Measurements from ENCODE around the gene ANKRD53.

ANKRD53 gene

DNA sequence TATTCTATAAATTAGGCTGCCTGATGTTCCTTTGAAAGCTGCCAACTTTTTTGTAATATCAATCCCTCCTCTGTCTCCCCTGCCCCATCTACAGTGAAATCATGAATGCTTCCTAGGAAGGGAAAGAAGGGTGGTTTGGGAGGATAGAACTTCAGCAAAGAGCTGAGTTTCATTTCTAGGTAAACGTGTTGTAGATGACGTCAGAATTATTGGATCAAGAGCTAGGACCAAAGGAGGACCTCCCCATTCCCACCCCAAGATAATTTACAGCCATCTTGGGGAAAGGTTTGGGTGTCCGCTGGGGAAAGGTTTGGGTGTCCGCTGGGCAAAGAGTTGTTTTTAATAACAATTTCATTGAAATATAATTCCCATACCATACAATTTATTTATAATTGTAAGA is 11.2 kb upstream of the ANKRD53 start:
- no peak for DNase-seq

DNA sequence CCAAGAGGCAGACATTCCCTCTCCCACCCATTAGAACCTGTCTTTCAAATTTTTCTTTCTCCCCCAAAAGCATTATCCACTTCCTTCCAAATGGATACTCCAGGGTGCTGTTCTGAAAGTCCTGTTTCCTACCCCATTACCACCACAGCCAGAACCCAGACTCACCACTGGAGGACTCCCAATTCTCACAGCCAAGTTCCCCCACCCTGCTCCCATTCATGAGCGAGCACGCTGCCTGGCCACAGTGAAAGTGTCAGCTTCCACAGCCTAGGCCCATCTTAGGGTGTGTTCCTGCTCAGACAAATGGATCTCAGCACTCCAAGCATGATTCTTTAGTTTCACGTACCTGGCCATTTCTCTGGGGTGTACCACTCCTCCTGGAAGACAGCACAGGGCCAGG is 3.8 kb upstream of the ANKRD53 start:
- DNase-seq: no peak

DNA sequence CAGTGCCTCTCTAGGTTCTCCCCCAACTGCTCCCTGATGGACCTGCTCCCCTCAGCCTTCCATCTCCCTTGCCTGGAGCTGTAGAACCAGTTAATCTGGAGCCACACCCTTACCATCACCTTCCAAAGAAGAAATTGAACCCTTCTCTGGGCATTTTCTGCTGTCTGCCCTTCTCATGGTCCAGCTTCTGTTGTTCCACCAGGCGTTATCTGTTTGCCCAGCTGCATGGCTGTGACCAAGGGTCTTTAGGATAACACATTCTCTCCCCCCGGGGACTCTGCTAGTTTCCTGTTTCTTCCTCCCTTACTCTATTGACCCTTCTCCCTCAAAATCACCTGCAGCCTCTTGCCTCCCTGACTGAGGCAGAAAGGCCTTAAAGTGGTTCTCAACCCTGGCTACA is 3.2 kb upstream of the ANKRD53 start:
- DNase-seq: no peak

DNA sequence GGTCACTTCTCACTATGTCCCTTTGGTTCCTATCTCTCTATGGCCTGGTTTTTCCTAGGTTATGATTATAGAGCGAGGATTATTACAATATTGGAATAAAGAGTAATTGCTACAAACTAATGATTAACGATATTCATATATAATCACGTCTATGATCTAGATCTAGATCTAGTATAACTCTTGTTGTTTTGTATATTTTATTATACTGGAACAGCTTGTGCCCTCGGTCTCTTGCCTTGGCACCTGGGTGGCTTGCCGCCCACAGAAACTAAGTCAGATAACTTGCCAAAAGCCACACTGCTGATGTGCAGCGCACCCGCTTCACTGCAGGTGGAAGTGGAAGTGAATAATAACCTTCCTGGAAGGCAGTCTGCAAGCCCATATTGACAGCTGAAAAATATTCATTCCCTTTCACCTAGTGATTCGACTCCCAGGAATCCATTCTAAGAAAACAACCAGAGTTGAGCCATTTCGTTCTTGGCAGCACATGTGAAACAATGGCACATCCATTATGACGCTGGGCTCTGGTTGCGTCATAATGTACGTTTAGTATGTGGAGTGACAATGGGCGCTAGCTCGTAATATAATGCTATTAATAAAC is 725 bp upstream of the ANKRD53 start:
- peak; percentile 80 for DNase-seq

DNA sequence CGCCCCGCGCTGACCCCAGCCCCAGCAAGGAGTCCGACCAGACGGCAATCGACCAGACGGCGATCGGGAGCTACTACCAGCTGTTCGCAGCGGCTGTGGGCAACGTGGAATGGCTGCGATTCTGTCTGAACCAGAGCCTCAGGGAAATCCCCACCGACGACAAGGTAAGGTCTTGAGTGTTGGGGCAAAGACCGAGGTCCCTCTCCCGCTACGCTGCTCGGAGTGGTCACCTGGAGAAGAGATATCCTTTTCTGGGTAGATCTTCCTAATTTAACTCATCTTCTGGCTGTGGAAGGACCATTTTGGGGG is 704 bp downstream of the ANKRD53 start:
- no peak for DNase-seq

DNA sequence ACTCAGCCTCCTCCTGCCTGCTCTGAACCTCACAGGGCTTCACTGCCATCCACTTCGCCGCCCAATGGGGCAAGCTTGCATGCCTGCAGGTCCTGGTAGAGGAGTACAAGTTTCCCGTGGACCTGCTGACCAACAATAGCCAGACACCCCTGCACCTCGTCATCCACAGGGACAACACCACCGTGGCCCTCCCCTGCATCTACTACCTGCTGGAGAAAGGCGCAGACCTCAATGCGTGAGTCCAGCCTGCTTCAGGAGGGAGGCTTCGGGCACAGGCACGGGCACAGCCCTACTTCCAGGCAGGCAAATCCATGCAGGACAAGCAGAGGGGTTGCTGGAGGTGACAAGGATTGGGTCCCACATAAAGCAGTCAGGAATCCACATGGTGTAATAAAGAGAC is 1.2 kb downstream of the ANKRD53 start:
- DNase-seq: no peak

DNA sequence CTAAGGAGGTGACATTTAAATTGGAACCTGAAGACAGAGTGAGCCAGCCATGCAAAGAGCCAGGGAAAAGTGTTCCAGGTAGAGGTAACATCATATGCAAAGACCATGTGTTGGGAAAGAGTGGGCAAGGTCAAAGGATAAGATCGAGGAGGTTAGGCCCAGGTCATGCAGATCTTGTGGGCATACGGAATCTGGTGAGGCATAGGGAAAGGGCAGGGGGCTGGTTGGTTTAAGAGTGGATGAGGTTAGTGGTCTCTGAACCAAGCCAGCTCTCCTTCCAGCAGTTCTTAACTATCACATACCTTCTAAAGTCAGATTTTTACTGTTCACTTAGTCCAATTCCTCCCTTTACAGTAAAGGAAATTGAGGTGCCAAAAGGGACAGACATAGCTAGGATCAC is 3.0 kb downstream of the ANKRD53 start:
- DNase-seq: no peak

DNA sequence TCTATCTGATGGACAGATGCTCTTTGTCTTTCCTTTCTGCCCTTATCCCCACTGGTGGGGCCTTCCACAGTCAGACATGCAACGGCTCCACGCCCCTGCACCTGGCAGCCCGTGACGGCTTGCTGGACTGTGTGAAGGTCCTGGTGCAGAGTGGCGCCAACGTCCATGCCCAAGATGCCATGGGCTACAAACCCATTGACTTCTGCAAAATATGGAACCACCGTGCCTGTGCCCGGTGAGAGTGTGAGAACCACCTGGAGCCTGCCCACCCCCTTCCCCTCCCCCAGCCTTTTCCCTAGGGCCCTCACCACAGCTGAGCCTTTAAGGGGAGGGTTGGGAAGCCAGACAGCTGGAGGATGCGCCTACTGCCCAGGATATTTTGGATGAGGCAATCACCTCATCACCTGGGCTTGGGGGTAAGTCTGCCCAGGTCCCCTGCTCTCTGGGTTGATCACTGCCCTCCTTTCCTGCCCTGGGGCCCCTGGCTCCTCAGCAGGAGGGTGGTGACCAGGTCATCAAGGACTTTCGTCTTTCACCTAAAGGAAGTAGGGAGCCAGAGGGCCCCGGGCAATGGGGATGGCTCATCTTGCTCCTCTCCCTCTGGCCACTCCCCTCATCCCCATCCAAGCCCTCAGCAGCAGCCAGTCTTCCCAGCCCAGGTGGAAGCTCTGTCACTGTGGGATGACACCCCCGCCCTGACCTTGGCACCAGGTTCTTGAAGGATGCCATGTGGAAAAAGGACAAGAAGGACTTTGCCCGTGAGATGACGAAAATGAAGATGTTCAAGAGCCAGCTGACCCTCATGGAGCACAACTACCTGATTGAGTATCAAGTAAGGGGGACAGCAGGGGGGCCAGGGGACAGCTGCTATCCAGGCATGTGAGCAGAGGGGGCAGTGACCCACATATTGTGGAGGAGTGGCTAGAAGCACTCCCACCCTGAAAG is 3.7 kb downstream of the ANKRD53 start:
- DNase-seq: no peak

DNA sequence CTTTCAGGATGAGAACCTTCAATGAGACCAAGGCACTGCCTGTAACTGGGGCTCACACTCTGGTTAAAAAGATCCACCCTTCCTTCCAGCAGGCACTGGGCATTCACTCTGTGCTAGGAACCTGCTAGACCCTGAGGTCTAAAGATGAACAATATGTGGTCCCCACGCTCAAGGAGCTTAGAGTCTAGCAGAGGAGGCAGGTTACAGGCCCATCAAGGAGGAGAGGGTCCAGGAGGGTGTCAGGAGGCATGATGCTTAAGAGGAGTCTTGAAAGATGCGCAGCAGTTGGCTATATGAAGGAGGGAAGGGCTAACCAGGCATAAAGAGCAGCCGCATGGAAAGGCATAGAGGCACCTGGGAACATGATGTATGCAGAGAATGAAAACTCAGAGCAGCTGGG is 4.5 kb downstream of the ANKRD53 start:
- DNase-seq: no peak

DNA sequence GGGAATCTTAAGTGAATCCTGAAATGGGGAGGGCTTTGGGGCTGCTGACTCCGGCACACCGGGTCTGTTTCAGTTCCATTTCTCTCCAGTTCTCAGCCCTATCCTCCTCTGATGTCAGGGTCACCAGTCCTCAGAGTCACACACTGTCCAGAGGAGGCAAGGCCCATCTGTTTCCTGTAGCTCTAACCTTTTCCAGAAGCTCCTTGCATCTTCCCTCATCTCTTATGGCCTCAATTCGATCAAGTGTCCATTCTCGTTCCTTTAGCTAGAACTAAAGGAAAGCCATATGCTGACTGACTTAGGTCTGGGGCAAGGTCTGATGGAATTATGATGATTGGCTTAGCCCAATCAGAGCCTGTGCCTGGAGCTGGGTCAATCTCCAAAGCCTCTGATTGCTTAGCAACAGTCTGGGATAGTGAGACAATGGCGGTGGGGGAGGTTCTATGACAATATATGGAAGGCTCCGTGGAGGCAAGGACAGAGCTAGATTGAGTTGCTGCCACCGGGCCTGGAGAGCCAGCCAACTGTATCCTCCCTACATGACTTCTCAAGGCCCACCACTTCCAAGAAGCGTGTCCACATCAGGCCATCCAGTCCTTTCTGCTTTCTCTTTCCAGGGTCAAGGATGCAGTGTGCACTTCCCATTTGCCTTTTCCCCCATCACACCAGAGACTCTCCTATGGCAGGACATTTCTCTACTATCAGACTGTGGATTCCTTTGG is 5.2 kb downstream of the ANKRD53 start:
- no peak for DNase-seq

DNA sequence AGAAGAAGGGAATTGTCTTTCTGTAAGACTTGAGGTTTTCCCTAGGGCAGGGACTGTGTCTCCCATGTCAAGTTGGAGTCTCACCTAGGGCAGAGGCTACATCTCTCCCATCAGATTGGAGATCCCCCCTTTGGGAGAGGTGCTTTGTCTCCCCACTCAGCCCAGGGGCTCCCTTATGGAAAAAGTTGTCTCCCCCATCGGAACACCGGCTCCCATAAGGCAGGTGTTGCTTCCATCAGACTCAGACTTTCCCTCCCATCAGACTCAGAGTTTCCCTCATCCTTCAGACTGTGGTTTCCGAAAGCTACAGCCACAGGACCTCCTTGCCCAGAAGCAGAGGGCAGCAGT is 5.8 kb downstream of the ANKRD53 start:
- no peak for DNase-seq

DNA sequence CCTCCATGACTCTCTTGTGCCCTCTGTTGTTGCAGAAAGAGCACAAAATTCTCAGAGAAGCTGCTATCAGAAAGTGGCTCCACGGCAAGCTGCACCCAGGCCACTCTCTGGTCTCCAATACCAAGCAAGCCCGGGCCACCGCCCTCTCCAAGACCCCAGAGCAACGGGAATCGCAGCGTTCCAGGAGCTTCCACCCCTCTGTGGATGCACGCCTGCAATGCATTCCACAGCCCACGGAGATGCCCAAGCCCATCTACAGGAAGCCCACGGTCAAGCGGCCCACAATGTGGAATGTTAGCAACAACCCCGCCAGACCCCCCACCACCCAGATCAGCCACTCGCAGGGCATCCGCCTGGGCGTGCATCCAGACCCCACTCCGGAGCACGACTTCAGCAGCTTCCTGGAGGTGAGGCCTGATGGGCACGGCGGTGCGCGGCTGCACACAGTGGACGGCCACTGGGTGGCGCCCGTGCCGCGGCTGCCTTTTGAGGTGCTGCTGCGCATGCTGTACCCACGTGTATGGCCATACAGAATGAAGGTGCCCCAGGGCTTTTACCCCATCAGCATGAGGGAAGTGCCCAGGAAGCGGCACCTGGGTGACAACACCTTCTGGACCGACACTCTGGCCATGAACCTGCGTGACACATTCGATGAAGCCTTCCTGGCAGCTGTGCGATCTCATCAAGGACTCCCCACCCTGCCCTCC is 6.3 kb downstream of the ANKRD53 start:
- DNase-seq: peak; percentile 9

DNA sequence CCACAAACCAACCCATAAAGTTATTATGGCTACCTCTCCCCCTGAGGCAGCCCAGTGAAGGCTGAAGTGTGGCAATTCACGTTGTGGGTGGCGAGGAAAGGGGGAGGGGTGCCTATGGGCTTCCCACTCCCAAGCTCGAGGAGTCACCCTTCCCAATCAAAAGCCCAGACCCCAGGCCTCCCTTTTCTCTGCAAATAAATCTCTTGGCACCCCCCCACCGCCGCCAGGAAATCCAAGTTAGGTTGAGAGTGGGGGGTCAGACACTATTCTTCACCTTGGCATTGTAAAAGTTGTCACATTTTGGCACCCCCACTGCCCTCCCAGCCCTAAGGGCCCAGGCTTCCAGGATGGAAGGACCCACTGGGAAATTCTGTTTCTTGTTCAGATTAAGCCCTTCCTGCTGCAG is 6.9 kb downstream of the ANKRD53 start:
- DNase-seq: no peak

DNA sequence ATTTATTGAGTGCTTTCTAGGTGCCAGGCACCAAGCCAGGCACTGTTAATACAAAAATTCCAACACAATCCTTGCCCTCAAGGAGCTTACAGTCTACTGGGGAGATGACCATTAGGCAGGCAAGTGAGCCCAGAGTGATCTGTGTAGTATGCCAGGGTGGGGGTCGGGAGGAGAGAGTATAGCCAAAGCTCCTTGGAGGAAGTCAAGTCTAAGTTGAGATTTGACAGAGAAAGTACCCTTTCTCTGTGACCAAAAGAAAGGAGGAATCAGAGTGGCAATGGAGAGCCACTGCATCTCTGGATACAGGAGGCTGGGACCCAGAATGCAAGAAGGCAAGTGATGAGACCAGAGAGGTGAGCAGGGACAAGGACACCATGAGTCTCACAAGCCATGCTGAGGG is 7.5 kb downstream of the ANKRD53 start:
- no peak for DNase-seq

DNA sequence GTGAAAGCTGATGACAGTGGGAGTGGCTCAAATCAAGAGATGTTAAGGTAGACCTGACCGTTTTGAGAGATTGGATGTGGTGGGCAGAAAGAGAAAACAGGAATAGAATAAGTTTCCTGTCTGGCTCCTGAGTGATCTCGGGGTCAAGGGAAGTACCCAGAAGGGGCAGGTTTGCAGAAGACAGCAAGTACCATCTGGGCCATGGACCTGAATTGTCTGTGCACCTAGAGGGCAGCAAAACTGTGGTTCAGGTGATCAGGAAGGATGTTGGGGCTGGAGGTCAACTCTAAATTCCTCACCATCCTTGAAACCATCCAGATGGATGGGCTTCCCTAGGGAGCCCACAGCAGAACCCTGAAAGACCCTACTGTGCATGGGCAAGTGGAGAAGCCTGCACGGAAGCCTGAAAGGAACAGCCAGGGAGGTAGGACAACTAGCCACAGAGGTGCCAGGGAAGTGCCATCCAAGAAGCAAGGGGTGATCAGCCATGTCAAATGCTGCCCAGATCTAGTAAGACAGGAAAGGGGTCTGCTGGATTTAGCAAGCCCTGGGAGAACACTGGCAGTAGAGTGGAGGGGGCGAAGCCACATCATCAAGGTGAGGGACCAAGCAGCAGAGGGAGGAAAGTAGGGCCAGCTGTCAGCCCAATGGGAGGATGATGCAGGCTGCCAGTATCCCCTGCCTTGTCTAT is 8.2 kb downstream of the ANKRD53 start:
- DNase-seq: no peak

DNA sequence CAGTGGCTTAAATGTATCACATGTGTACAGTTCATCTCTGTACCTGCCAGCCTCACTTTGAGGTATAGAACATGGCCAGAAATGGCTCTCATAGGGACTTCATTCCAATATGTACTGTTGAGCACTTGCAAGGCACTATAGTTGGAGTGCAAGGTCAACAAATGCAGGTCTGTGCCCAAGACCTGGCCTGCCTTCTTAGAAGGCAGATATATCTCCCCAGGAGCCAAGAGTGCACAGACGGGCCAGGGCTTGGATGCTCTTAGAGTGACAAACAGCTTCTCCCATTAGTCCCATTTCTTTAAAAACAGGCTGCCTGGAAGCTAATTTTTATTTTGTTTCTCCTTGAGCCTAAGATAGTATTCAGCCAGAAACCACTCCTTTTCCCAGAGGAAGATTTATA is 9.0 kb downstream of the ANKRD53 start:
- DNase-seq: no peak

DNA sequence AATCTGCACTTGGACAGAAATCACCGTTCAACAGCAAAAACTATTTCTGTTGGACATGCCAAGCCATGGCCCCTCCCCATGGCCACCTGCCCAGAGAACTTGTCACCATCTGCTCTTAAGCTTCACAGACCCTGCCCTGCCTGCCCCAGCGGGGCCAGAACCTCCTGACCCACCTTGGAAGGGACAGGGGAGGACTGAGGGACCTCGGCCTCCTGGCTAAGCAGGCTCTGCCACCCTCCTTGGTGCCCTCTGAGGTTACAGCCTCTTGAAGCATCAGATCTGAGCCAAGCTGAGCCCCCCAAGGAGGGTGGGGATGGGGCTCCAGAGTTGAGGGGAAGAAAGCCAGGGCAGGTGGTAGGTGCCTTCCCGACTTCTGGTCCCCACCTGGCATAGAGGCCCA is 9.7 kb downstream of the ANKRD53 start:
- no peak for DNase-seq

DNA sequence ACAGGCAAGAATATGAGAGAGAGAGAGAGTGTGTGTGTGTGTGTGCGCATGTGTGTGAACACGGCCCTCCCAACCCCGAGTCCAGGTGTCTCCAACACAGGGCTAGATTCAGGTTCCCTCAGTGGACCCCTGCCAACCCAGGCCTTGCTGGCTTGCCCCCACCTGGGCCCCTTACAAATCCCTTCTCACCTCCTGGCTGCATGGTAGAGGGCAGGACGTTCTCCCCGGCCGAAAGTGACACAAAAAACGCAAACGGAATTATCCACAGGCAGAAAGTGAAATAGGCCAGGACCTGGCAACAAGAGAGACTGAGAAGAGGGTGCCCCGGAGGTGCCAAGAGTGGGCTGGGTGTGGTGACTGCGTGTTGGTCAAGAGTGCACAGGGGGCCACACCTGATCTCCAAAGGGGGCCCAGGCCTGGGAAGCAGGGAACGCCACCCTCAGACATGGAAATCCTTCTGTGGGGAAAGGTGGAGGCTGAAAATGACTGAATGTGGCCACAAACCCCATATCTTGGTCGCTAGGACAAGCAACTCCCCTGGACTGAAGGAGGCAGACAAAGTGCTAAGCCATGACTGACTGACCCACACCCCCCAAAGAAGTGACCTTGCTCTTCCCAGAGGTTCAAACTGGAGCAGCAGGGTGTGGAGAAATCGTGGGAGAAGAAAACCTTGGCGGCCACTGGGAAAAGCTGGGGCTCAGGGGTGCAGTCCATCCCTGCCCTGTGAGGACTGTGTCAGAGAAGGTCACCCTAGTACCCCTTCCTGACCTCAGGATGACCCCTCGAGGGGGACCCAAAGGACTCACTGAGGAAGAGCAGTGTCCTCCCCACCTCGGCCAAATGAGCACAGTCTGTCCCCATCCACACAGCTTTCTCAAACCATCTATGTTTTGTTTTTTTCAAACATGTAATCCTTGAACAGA is 10.6 kb downstream of the ANKRD53 start:
- DNase-seq: no peak

DNA sequence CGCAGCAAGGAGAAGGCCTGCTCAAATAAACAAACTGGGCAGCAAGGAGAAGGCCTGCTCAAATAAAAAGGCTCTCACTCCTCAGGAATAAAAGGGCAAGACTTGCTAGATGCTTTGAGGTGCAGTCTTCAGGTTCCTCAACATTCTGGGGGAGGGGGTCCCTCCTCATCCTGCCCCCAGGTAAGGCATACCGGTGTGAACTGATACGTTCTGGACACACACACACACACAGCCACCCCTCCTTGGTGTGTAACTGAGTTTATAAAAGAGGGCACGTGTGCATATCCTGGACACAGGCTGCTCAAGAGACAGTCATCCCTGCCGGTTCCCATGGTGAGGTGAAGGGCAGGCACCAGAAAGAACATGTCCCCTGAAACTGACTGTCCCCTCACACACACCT is 11.8 kb downstream of the ANKRD53 start:
- no peak for DNase-seq

DNA sequence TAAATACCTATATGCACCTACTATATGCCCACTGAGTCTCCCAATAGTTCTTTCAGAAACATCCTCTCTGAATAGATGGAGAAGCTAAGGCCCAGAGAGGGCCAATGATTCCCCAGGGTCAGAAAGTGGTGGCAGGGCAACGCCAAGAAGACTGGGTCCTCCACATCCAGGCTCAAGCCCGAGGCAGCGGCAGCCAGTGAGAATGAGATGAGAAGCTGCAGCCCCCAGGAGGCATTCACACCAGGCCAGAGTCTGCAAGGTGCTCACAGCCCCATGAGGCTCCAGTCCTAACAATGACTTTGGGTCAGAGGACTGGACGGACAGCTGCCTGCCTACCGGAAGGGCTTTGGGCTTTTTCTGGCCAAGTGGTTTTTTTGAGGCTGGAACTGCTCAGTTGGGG is 12.7 kb downstream of the ANKRD53 start:
- no peak for DNase-seq

DNA sequence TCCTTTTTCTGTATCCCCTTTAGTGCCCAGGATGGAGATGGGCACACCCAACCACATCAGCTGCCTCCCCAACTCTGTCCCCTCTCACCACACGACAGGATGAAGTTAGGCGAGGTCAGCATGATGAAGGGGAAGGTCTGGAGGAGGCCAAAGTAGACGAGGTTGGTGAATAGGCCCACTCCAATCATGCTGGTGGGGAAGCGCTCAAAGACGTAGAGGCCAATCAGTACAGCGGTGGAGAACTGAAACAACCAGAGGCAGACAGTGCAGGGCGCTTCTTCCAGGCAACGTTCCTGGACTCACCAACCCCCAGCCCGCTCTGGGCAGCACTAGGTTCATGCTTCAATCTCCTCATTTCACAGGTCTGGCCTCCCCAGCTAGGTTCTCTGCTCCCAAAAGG is 13.3 kb downstream of the ANKRD53 start:
- no peak for DNase-seq
